Endothelial cell of umbilical vein (primary cell): ENCODE results near the gene CSF2. TPM values are rescaled to one million over a fixed set of nuclear protein-coding genes. Genes with fewer than 3 reads are reported as not detected.

ENCODE experiments used
- BruUV-seq: library from RNA; stranded (reverse); fragments of 400-500 nt; replicated peaks from 2 replicates; lab custom pipeline; 2021; lab: Mats Ljungman, UMichigan
- CTCF ChIA-PET: fragments of 300-600, 350-600 bp; sonication (Branson Sonifier 250); formaldehyde crosslinking; loops from one replicate; lab custom pipeline; 2021; ENCODE audit warnings: antibody characterized with exemption, inconsistent platforms; lab: Charles Lee
- POLR2A ChIA-PET: fragments of 300-600, 350-600 bp; sonication (Branson Sonifier 250); formaldehyde crosslinking; loops from one replicate; lab custom pipeline; 2021; ENCODE audit warnings: antibody characterized with exemption, inconsistent platforms; lab: Charles Lee
- DNase-seq: peaks from one replicate; pipeline ENCODE4 v3.0.0-alpha.2; 2011; ENCODE audit warnings: low read depth, low spot score
- FAIRE-seq: peaks from 2 replicates; lab custom pipeline; 2011; peaks lifted over from hg19 to GRCh38; lab: Jason Lieb, UNC
- H2AFZ ChIP-seq: 2 replicates; pipeline ENCODE4 v1.6.0; 2012; ENCODE audit warnings: low read depth, low read length, control low read depth, inconsistent platforms
- H3K27ac ChIP-seq: 2 replicates; pipeline ENCODE4 v1.5.1; 2011; ENCODE audit warnings: low read depth, mild to moderate bottlenecking, control low read depth, low read length, moderate library complexity; ENCODE audit not compliant: insufficient read depth
- H3K27me3 ChIP-seq, 2 experiments: 2 replicates each; pipeline versions ENCODE4 v1.6.0 to v1.6.1; 2011; ENCODE audit warnings: low read length in 2 of 2, mixed read lengths in 1 of 2; ENCODE audit not compliant: control insufficient read depth in 2 of 2, insufficient read depth in 2 of 2
- H3K36me3 ChIP-seq, 2 experiments: 2 replicates in 1 of 2; 3 replicates in 1 of 2; pipeline ENCODE4 v1.5.1; 2011; ENCODE audit warnings: low read length in 2 of 2, mild to moderate bottlenecking in 1 of 2, moderate library complexity in 1 of 2; ENCODE audit not compliant: control insufficient read depth in 2 of 2, insufficient read depth in 2 of 2; ENCODE audit errors: extremely low read depth in 1 of 2
- H3K4me1 ChIP-seq: 3 replicates; pipeline ENCODE4 v1.5.1; 2011; ENCODE audit warnings: mild to moderate bottlenecking, low read length; ENCODE audit not compliant: control insufficient read depth, insufficient read depth; ENCODE audit errors: extremely low read depth
- H3K4me2 ChIP-seq: 2 replicates; pipeline ENCODE4 v1.6.1; 2011; ENCODE audit warnings: low read length, control low read depth, mixed read lengths; ENCODE audit not compliant: insufficient read depth
- H3K4me3 ChIP-seq, 3 experiments: fragments of 200-600 bp in 1 of 3; sonication (generic), shearing (Covaris generic) in 1 of 3; replicated peaks in 1 of 3; 2 replicates each; pipeline ENCODE4 v1.5.1; 2011 to 2016; ENCODE audit warnings: control low read depth in 3 of 3, low read length in 3 of 3, mild to moderate bottlenecking in 2 of 3, inconsistent platforms in 1 of 3, low read depth in 1 of 3, moderate library complexity in 1 of 3; ENCODE audit not compliant: insufficient read depth in 1 of 3
- H3K79me2 ChIP-seq: 2 replicates; pipeline ENCODE4 v1.6.0; 2012; ENCODE audit warnings: low read length, inconsistent platforms; ENCODE audit not compliant: control insufficient read depth, insufficient read depth
- H3K9ac ChIP-seq: replicated peaks from 2 replicates; pipeline ENCODE3; 2011; ENCODE audit warnings: low read length, control low read depth; ENCODE audit not compliant: insufficient read depth; ENCODE audit errors: extremely low read depth
- H3K9me1 ChIP-seq: replicated peaks from 3 replicates; pipeline ENCODE4 v1.6.0; 2011; ENCODE audit warnings: mild to moderate bottlenecking, low read length; ENCODE audit not compliant: control insufficient read depth, insufficient read depth; ENCODE audit errors: extremely low read depth
- H3K9me3 ChIP-seq: replicated peaks from 2 replicates; pipeline ENCODE4 v1.5.1; 2012; ENCODE audit warnings: low read length, inconsistent platforms; ENCODE audit not compliant: control insufficient read depth, insufficient read depth
- H4K20me1 ChIP-seq: replicated peaks from 2 replicates; pipeline ENCODE3; 2011; ENCODE audit warnings: mild to moderate bottlenecking, low read length; ENCODE audit not compliant: control insufficient read depth, insufficient read depth; ENCODE audit errors: extremely low read depth
- JUN ChIP-seq: IDR thresholded peaks from 2 replicates; pipeline ENCODE4 v1.6.1; 2011; ENCODE audit warnings: borderline replicate concordance, low read depth; ENCODE audit not compliant: insufficient read length, insufficient read depth
- MYC ChIP-seq: IDR thresholded peaks from one replicate; pipeline ENCODE4 v1.6.1; 2011; ENCODE audit warnings: mild to moderate bottlenecking, low read depth, low read length
- dilution Hi-C: fragments of 300-500 bp; cut with MboI; formaldehyde crosslinking; loops from one replicate; pipeline ENCODE4 v1.15.0; 2019; ENCODE audit warnings: low sequenced_read_pairs; ENCODE audit not compliant: extremely low pct_ligation_motif_present
- intact Hi-C: fragments of 100-400 bp; cut with micrococcal nuclease; formaldehyde crosslinking; loops from one replicate; pipeline ENCODE4 v1.10.0; 2022
- polyA plus RNA-seq, 4 experiments: library from polyadenylated mRNA; depleted of rRNA in 3 of 4; stranded (reverse) in 3 of 4; unstranded in 1 of 4; fragments of >200 nt; gene quantifications; 2 replicates each; pipeline versions ENCODE4 v1.2.1 to v1.2.3, GENCODE V29; 2011 to 2012; ENCODE audit warnings: missing spikeins in 1 of 4
- total RNA-seq: library from RNA; stranded (reverse); gene quantifications from 2 replicates; pipeline ENCODE4 v1.2.3, GENCODE V29; 2021

Gene CSF2
- total and polyA plus RNA-seq, 2 donors (not counting 3 experiments of a cell fraction or from before 2014, with no cell fraction given) = not detected

DNA sequence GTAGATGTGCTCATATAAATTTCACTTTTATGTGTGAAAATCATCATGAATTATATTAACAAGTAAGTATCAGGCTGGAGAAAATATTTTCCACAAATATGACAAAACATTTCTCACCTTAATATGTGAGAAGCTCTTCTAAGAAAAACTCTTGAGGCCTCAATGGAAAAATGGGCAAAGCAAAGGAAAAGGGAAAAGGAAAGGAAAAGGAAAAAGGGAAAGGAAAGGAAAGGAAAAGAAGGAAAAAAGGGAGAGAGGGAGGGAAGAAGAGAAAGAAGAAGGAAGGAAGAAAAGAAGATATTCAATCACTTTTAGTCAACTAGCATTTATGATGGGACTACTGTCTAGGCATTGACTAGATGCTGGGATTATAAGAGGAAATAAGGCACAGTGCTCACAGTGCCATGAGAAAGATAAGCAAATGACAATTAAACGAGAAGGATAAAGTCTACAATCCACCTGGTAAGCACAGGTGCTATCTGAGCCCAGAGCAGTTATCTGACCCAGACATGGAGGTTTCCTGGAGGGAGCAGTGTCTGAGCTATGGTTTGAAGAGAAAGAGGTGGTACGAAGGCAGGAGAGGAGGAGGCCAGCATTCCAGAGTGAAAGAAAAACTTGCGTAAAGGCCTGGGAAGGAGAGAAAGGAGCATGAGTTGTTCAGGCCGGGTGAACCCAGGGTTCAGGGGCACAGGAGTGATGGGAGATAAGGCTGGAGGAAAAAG lies 43.8 kb upstream of the CSF2 start:
- H3K27ac ChIP-seq = no peak overlapping the region
- no peak for TF ChIP-seq JUN
- no peaks in the 10 kb centered on the region for H3K9me1 ChIP-seq
- no peak overlapping the region for H3K4me2 ChIP-seq
- dilution Hi-C loops = no loop called here
- intact Hi-C loops = no loop called here
- no peaks in the 10 kb centered on the region for H3K79me2 ChIP-seq
- no peak overlapping the region for H3K4me3 ChIP-seq
- CTCF ChIA-PET = no interaction called here
- no peak for DNase-seq
- no peaks in the 10 kb centered on the region for H3K9me3 ChIP-seq
- no peak overlapping the region for H2AFZ ChIP-seq
- POLR2A ChIA-PET = interaction anchor here (0.6 kb wide), 1 partner anchor 321 kb away, joined by 5 read pairs; no protein-coding TSS in a partner anchor
- no TSS peak for BruUV-seq
- no peaks in the 10 kb centered on the region for H3K4me1 ChIP-seq
- no peak for FAIRE-seq
- peaks cover 5 to 29% of the 10 kb centered on the region in 2 experiments for H3K27me3 ChIP-seq
- no peaks in the 10 kb centered on the region for H4K20me1 ChIP-seq
- no peaks in the 10 kb centered on the region for H3K36me3 ChIP-seq
- H3K9ac ChIP-seq = no peak overlapping the region

DNA sequence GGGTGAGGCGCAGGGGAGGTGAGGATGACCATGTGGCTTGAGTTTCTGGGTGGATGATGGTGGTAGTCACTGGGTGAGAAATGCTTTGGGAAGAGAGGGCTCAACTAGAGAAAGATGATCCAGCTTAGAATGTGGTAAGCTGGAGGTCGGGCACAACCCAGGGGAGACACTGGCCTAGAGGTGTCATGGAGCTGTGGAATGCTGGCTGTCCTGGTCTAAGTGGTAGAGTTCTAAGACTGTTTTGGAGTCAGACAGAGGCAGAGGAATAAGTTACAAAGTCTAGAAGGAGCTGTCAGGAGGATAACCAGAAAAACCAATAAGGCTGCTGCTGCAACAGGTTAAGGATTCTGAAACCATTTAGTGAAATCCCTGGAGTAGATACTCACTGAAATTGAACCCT lies 43.0 kb upstream of the CSF2 start:
- no peaks in the 10 kb centered on the region for H3K4me1 ChIP-seq
- no peak overlapping the region for H3K4me2 ChIP-seq
- dilution Hi-C loops = no loop called here
- intact Hi-C loops = no loop called here
- peaks cover 5 to 29% of the 10 kb centered on the region in 2 experiments for H3K27me3 ChIP-seq
- ChIA-PET POLR2A (no interaction called here), CTCF (no interaction called here)
- no peak for TF ChIP-seq MYC
- no peaks in the 10 kb centered on the region for H3K36me3 ChIP-seq
- no peaks in the 10 kb centered on the region for H4K20me1 ChIP-seq
- DNase-seq (no peak), FAIRE-seq (no peak)
- H3K27ac ChIP-seq = no peak overlapping the region
- no peak overlapping the region for H3K4me3 ChIP-seq
- no TSS peak for BruUV-seq
- no peak overlapping the region for H3K9ac ChIP-seq
- no peaks in the 10 kb centered on the region for H3K9me1 ChIP-seq
- no peaks in the 10 kb centered on the region for H3K79me2 ChIP-seq
- H3K9me3 ChIP-seq = no peaks in the 10 kb centered on the region
- no peak overlapping the region for H2AFZ ChIP-seq
